CD8-positive, alpha-beta memory T cell (primary cell): ENCODE data around the gene DCPS. TPM values are rescaled to one million over a fixed set of nuclear protein-coding genes. Genes with fewer than 3 reads are reported as not detected.
"Not testable (repeated sequence)": the region's sequence is repeated elsewhere in the genome, so short reads cannot be mapped to it uniquely, and the experiment has no call there.

Experiments
- CTCF ChIA-PET: fragments of 350-600 bp; sonication (Branson Sonifier 250); formaldehyde crosslinking; loops from one replicate; lab custom pipeline; 2021; ENCODE audit warnings: antibody characterized with exemption; lab: Charles Lee
- POLR2A ChIA-PET: fragments of 350-600 bp; sonication (Branson Sonifier 250); formaldehyde crosslinking; loops from one replicate; lab custom pipeline; 2021; ENCODE audit warnings: antibody characterized with exemption; lab: Charles Lee
- DNase-seq, 5 donors: peaks; one replicate each; pipeline versions ENCODE4 v3.0.0 to v3.0.0-alpha.2; 2020 to 2022; ENCODE audit warnings: mixed read lengths in 1 of 5
- H3K27ac ChIP-seq: one replicate; pipeline ENCODE4 v1.7.0; 2013; ENCODE audit warnings: low read depth, mild to moderate bottlenecking, low read length, moderate library complexity
- H3K27me3 ChIP-seq: 2 replicates; pipeline ENCODE4 v1.7.0; 2013; ENCODE audit warnings: low read length, mild to moderate bottlenecking; ENCODE audit not compliant: insufficient read depth, poor library complexity, severe bottlenecking
- H3K36me3 ChIP-seq: 2 replicates; pipeline ENCODE4 v1.7.0; 2013; ENCODE audit warnings: mild to moderate bottlenecking, low read length, moderate library complexity; ENCODE audit not compliant: insufficient read depth
- H3K4me1 ChIP-seq: 2 replicates; pipeline ENCODE4 v1.7.0; 2013; ENCODE audit warnings: mild to moderate bottlenecking, low read length, moderate library complexity; ENCODE audit not compliant: insufficient read depth
- H3K4me3 ChIP-seq: 2 replicates; pipeline ENCODE4 v1.7.0; 2013; ENCODE audit warnings: mild to moderate bottlenecking, low read length
- H3K9me3 ChIP-seq: 2 replicates; pipeline ENCODE4 v1.7.0; 2013; ENCODE audit warnings: mild to moderate bottlenecking, low read length
- H3K27ac Mint-ChIP-seq, 8 donors: one replicate each; pipeline ENCODE4 v1.8.0; 2020 to 2021; ENCODE audit warnings: mixed read lengths in 8 of 8, mild to moderate bottlenecking in 6 of 8, inconsistent platforms in 3 of 8, moderate library complexity in 3 of 8
- H3K27me3 Mint-ChIP-seq, 2 donors: one replicate each; pipeline ENCODE4 v1.8.0; 2020 to 2021; ENCODE audit warnings: mixed read lengths in 2 of 2, mild to moderate bottlenecking in 1 of 2, moderate library complexity in 1 of 2
- H3K36me3 Mint-ChIP-seq, 3 donors: one replicate each; pipeline ENCODE4 v1.8.0; 2020 to 2021; ENCODE audit warnings: mixed read lengths in 3 of 3, inconsistent platforms in 1 of 3, mild to moderate bottlenecking in 1 of 3
- H3K4me1 Mint-ChIP-seq, 3 donors: one replicate each; pipeline ENCODE4 v1.8.0; 2020 to 2021; ENCODE audit warnings: mixed read lengths in 3 of 3, inconsistent platforms in 1 of 3, mild to moderate bottlenecking in 1 of 3
- H3K4me3 Mint-ChIP-seq, 7 donors: one replicate each; pipeline ENCODE4 v1.8.0; 2020 to 2021; ENCODE audit warnings: mixed read lengths in 7 of 7, mild to moderate bottlenecking in 6 of 7, moderate library complexity in 4 of 7, inconsistent platforms in 2 of 7
- H3K9me3 Mint-ChIP-seq, 5 donors: one replicate each; pipeline ENCODE4 v1.8.0; 2020 to 2022; ENCODE audit warnings: mixed read lengths in 5 of 5, mild to moderate bottlenecking in 3 of 5, moderate library complexity in 2 of 5, inconsistent platforms in 1 of 5
- polyA plus RNA-seq: library from polyadenylated mRNA; unstranded; fragments of 300-500 nt; fragmentation: Illumina TruSeq; gene quantifications from one replicate; pipeline ENCODE4 v1.2.3, GENCODE V29; 2021
- total RNA-seq, 2 experiments: library from RNA; stranded (reverse); gene quantifications; one replicate each; pipeline ENCODE4 v1.2.3, GENCODE V29; 2021

The DCPS gene, protein sequence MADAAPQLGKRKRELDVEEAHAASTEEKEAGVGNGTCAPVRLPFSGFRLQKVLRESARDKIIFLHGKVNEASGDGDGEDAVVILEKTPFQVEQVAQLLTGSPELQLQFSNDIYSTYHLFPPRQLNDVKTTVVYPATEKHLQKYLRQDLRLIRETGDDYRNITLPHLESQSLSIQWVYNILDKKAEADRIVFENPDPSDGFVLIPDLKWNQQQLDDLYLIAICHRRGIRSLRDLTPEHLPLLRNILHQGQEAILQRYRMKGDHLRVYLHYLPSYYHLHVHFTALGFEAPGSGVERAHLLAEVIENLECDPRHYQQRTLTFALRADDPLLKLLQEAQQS
- total RNA-seq, result 10 to 100 TPM; 40.0 to 42.4 TPM
- 59.6 TPM for polyA plus RNA-seq

GRCh38 chr11:126303623-126304456, at the start of gene DCPS:
Gene DCPS (plus strand): TSS chr11:126304060. CDS start chr11:126304081, 21 bp downstream.
- POLR2A ChIA-PET, result interaction anchor here (0.6 to 1.4 kb wide), 6 partner anchors 14 to 52 kb away, joined by 3 to 11 read pairs (median 4); partner anchors contain the start of genes ST3GAL4 and TIRAP
- Mint-ChIP-seq H3K27ac (peak within 1 kb of the TSS; percentile 83 to 99 (median 98)), H3K27me3 (no peaks in the 10 kb centered on the region), H3K4me1 (peaks cover 29 to 49% (median 45%) of the 10 kb centered on the region in 3 donors), H3K36me3 (peaks cover 0 to 37% (median 2%) of the 10 kb centered on the region in 3 donors), H3K9me3 (no peaks in the 10 kb centered on the region), H3K4me3 (peak within 1 kb of the TSS; percentile 88 to 100 (median 97))
- H3K36me3 ChIP-seq, result no peaks in the 10 kb centered on the region
- no peaks in the 10 kb centered on the region for H3K9me3 ChIP-seq
- H3K27ac ChIP-seq, result peak within 1 kb of the TSS; percentile 88
- peaks cover 28% of the 10 kb centered on the region for H3K4me1 ChIP-seq
- peak within 1 kb of the TSS; percentile 97 for H3K4me3 ChIP-seq
- peak; percentile 80 to 90 (median 86) for DNase-seq
- CTCF ChIA-PET, result interaction anchor here (1.1 to 1.3 kb wide), 2 partner anchors 20 to 177 kb away, joined by 4 to 5 read pairs; no protein-coding TSS in a partner anchor
- H3K27me3 ChIP-seq, result no peaks in the 10 kb centered on the region

DNA sequence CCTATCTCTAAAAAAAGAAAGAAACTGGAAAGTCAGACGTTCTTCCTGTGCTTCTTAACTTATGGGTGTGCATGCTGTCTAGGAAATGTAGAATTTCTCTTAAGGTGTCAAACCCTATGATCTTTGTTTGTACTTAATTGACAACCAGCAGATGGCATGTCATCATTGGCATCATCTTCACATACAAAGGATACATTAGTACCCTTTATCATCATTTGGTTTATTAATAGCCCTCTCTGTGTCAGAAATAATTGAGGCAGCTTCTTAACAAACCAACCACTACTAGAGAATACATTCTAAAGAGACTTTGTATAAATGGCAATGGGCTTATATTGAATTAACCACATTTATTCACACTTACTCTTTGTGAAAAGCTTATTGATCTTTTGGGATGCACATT, 49.0 kb upstream of the DCPS start:
- peaks cover 0 to 57% (median 8%) of the 10 kb centered on the region in 3 donors for H3K36me3 Mint-ChIP-seq
- ChIA-PET POLR2A (no interaction called here), CTCF (no interaction called here)
- DNase-seq, result no peak
- Histone ChIP-seq H3K36me3 (no peaks in the 10 kb centered on the region), H3K27me3 (no peaks in the 10 kb centered on the region), H3K4me3 (no peak overlapping the region), H3K4me1 (no peaks in the 10 kb centered on the region), H3K27ac (no peak overlapping the region), H3K9me3 (no peaks in the 10 kb centered on the region)
- H3K27ac Mint-ChIP-seq, result peak overlapping the region in 2 of 8 donors; percentile 26 to 37
- no peak overlapping the region for H3K4me3 Mint-ChIP-seq
- H3K9me3 Mint-ChIP-seq, result no peaks in the 10 kb centered on the region
- no peaks in the 10 kb centered on the region for H3K27me3 Mint-ChIP-seq
- no peaks in the 10 kb centered on the region for H3K4me1 Mint-ChIP-seq

GRCh38 chr11:126255507-126255906, 48.4 kb upstream of the DCPS start:
- peak overlapping the region in 2 of 8 donors; percentile 38 to 69 for H3K27ac Mint-ChIP-seq

DNA sequence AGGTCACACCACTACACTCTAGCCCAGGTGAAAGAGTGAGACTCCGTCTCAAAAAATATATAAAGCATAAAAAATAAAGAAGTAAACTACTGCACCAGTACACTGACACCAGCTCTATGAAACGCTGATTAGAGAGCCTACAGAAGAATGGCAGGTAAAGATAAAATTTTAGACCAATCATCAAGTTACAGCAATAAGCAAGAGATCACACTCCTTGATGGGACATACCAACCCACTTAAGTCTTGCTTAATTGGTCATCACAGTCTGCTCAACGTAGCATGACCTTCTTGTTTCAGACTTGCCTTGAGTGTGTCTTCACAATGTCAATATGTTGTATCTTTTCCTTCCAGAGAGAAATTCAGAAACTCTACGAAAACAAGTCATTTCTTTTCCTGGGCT, 47.6 kb upstream of the DCPS start:
- no peak overlapping the region for H3K4me3 Mint-ChIP-seq
- H3K27ac ChIP-seq, result no peak overlapping the region
- ChIA-PET CTCF (no interaction called here), POLR2A (no interaction called here)
- H3K9me3 ChIP-seq, result no peaks in the 10 kb centered on the region
- no peaks in the 10 kb centered on the region for H3K4me1 ChIP-seq
- peaks cover 0 to 58% (median 8%) of the 10 kb centered on the region in 3 donors for H3K36me3 Mint-ChIP-seq
- no peaks in the 10 kb centered on the region for H3K4me1 Mint-ChIP-seq
- DNase-seq, result no peak
- no peaks in the 10 kb centered on the region for H3K9me3 Mint-ChIP-seq
- no peaks in the 10 kb centered on the region for H3K36me3 ChIP-seq
- no peak overlapping the region for H3K4me3 ChIP-seq
- H3K27me3 Mint-ChIP-seq, result no peaks in the 10 kb centered on the region
- H3K27ac Mint-ChIP-seq, result peak overlapping the region in 3 of 8 donors; percentile 4 to 16 (median 5)
- H3K27me3 ChIP-seq, result no peaks in the 10 kb centered on the region

More at GRCh38 chr11:126255507-126255906, 48.4 kb upstream of the DCPS start:
- H3K27me3 ChIP-seq, POLR2A ChIA-PET, H3K4me1 ChIP-seq, H3K36me3 ChIP-seq, H3K4me3 ChIP-seq, H3K9me3 Mint-ChIP-seq, DNase-seq, H3K27ac ChIP-seq, H3K27me3 Mint-ChIP-seq, H3K4me1 Mint-ChIP-seq, H3K4me3 Mint-ChIP-seq, H3K9me3 ChIP-seq, CTCF ChIA-PET: not testable (repeated sequence)
- peaks cover 0 to 57% (median 8%) of the 10 kb centered on the region in 3 donors for H3K36me3 Mint-ChIP-seq

- peak overlapping the region in 3 of 8 donors; percentile 43 to 66 (median 48) for H3K27ac Mint-ChIP-seq
- CTCF ChIA-PET, result no interaction called here
Measured at GRCh38 chr11:126257144-126257543, 46.7 kb upstream of the DCPS start.

GRCh38 chr11:126257764-126258163, 46.1 kb upstream of the DCPS start:
- ChIA-PET CTCF (no interaction called here), POLR2A (no interaction called here)
- no peak overlapping the region for H3K27ac ChIP-seq
- no peaks in the 10 kb centered on the region for H3K27me3 ChIP-seq
- Mint-ChIP-seq H3K4me3 (no peak overlapping the region), H3K4me1 (peaks cover 0 to 2% (median 0%) of the 10 kb centered on the region in 3 donors), H3K27ac (peak overlapping the region in 3 of 8 donors; percentile 11 to 45 (median 42)), H3K36me3 (peaks cover 0 to 68% (median 8%) of the 10 kb centered on the region in 3 donors), H3K27me3 (no peaks in the 10 kb centered on the region), H3K9me3 (no peaks in the 10 kb centered on the region)
- no peaks in the 10 kb centered on the region for H3K9me3 ChIP-seq
- DNase-seq, result no peak
- H3K36me3 ChIP-seq, result peaks cover 6% of the 10 kb centered on the region
- H3K4me3 ChIP-seq, result no peak overlapping the region
- no peaks in the 10 kb centered on the region for H3K4me1 ChIP-seq

More at GRCh38 chr11:126257144-126257543, 46.7 kb upstream of the DCPS start:
- no peaks in the 10 kb centered on the region for H3K27me3 ChIP-seq
- H3K4me1 Mint-ChIP-seq, result peaks cover 0 to 2% (median 0%) of the 10 kb centered on the region in 3 donors
- H3K27ac ChIP-seq, result no peak overlapping the region
- no peaks in the 10 kb centered on the region for H3K9me3 ChIP-seq
- DNase-seq, result no peak
- no peak overlapping the region for H3K4me3 ChIP-seq
- H3K9me3 Mint-ChIP-seq, result no peaks in the 10 kb centered on the region
- H3K4me1 ChIP-seq, result no peaks in the 10 kb centered on the region
- H3K36me3 ChIP-seq, result peaks cover 2% of the 10 kb centered on the region
- no peak overlapping the region for H3K4me3 Mint-ChIP-seq
- H3K27me3 Mint-ChIP-seq, result no peaks in the 10 kb centered on the region
- H3K36me3 Mint-ChIP-seq, result peaks cover 0 to 62% (median 8%) of the 10 kb centered on the region in 3 donors
- POLR2A ChIA-PET, result interaction anchor here (0.6 kb wide), 1 partner anchor 25 kb away, joined by 4 read pairs; no protein-coding TSS in a partner anchor

DNA sequence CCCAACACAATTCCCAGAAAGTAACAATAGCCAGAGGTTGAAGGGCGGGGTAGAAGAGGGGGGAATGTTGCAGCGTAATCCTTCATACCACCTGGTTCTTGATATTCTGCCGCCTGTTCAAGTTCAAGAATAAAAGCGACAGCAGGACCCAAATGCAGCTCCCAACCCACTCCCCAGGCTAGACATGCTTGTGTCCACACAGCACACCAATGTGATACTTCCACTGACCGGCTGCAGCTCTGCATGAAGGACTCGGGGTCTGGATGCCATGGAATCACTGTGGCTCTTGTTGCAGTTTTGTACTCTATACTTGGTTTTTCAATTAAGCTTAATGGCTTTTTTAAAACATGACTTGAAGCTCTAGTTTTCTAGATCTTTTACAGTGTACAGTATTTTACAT, 41.6 kb upstream of the DCPS start:
- Histone ChIP-seq H3K36me3 (peaks cover 48% of the 10 kb centered on the region), H3K4me3 (no peak overlapping the region), H3K27me3 (no peaks in the 10 kb centered on the region), H3K4me1 (peaks cover 3% of the 10 kb centered on the region), H3K27ac (no peak overlapping the region), H3K9me3 (no peaks in the 10 kb centered on the region)
- DNase-seq, result no peak
- Mint-ChIP-seq H3K9me3 (no peaks in the 10 kb centered on the region), H3K36me3 (peaks cover 7 to 83% (median 22%) of the 10 kb centered on the region in 3 donors), H3K27me3 (no peaks in the 10 kb centered on the region), H3K27ac (peak overlapping the region in 1 of 8 donors; percentile 24), H3K4me3 (no peak overlapping the region), H3K4me1 (peaks cover 8 to 17% (median 16%) of the 10 kb centered on the region in 3 donors)
- ChIA-PET POLR2A (interaction anchor here (0.6 to 1.5 kb wide), 2 partner anchors 21 to 24 kb away, joined by 4 read pairs; no protein-coding TSS in a partner anchor), CTCF (interaction anchor here (1.3 to 1.5 kb wide), 2 partner anchors 8 to 11 kb away, joined by 3 to 5 read pairs; no protein-coding TSS in a partner anchor)
